ENCODE results near the gene NOXRED1.

The NOXRED1 gene

DNA sequence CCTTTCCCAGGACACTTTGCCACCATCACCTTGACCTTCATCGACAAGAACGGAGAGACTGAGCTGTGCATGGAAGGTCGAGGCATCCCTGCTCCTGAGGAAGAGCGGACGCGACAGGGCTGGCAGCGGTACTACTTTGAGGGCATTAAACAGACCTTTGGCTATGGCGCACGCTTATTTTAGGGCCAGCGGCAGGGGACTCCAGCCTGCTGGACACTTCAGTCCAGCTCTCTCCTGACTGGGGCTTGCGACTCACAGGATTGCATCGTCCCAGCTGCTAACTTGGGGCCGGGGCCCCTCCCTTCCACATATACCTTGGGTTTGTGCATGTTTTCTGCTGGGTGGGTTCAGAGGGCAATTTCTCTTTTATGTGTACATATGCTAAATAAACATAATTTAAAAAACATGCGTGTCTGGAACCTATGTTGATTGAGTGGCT is 45.8 kb upstream of the NOXRED1 start:
- TF ChIP-seq TAF1 (IDR thresholded peaks at IDR 0.05; ENCODE audit: low read depth) = no peak
- no peak for TF ChIP-seq FOXM1 (IDR thresholded peaks at IDR 0.05; ENCODE audit: borderline replicate concordance, low read depth)
- no peak for TF ChIP-seq REST (IDR thresholded peaks at IDR 0.05; ENCODE audit: low read depth)
- no peak for TF ChIP-seq TEAD4 (IDR thresholded peaks at IDR 0.05)
- no peak for TF ChIP-seq CREB1 (IDR thresholded peaks at IDR 0.05; ENCODE audit: low read depth)
- TF ChIP-seq TCF12 (IDR thresholded peaks at IDR 0.05; ENCODE audit: low read depth) = no peak
- TF ChIP-seq USF1 (IDR thresholded peaks at IDR 0.05) = no peak
- no peak for TF ChIP-seq RAD21 (IDR thresholded peaks at IDR 0.05; ENCODE audit: low read depth)
- TF ChIP-seq CEBPB (IDR thresholded peaks at IDR 0.05) = no peak
- no peak for TF ChIP-seq YY1 (IDR thresholded peaks at IDR 0.05; ENCODE audit: low read depth)
- no peak for TF ChIP-seq NFIC (IDR thresholded peaks at IDR 0.05)
- no peak for TF ChIP-seq MAX (IDR thresholded peaks at IDR 0.05)
- no peak for TF ChIP-seq EGR1 (IDR thresholded peaks at IDR 0.05)
- TF ChIP-seq ZBTB7A (IDR thresholded peaks at IDR 0.05; ENCODE audit: low read depth) = no peak
- no peak for TF ChIP-seq EP300 (IDR thresholded peaks at IDR 0.05; ENCODE audit: borderline replicate concordance)

GRCh38 chr14:77467801-77468200 is 44.5 kb upstream of the NOXRED1 start:
- TF ChIP-seq EGR1 (IDR thresholded peaks at IDR 0.05) (no peak), EP300 (IDR thresholded peaks at IDR 0.05; ENCODE audit: borderline replicate concordance) (no peak), REST (IDR thresholded peaks at IDR 0.05; ENCODE audit: low read depth) (no peak), ZBTB7A (IDR thresholded peaks at IDR 0.05; ENCODE audit: low read depth) (no peak), TEAD4 (IDR thresholded peaks at IDR 0.05) (no peak), TCF12 (IDR thresholded peaks at IDR 0.05; ENCODE audit: low read depth) (no peak), NFIC (IDR thresholded peaks at IDR 0.05) (no peak), RAD21 (IDR thresholded peaks at IDR 0.05; ENCODE audit: low read depth) (no peak), USF1 (IDR thresholded peaks at IDR 0.05) (no peak), MAX (IDR thresholded peaks at IDR 0.05) (no peak), CEBPB (IDR thresholded peaks at IDR 0.05) (no peak)

- no peak for TF ChIP-seq CEBPB (IDR thresholded peaks at IDR 0.05)
- TF ChIP-seq USF1 (IDR thresholded peaks at IDR 0.05) = no peak
- TF ChIP-seq RAD21 (IDR thresholded peaks at IDR 0.05; ENCODE audit: low read depth) = peak; percentile 67
- no peak for TF ChIP-seq TEAD4 (IDR thresholded peaks at IDR 0.05)
- TF ChIP-seq NFIC (IDR thresholded peaks at IDR 0.05) = no peak
- TF ChIP-seq REST (IDR thresholded peaks at IDR 0.05; ENCODE audit: low read depth) = no peak
- TF ChIP-seq CREB1 (IDR thresholded peaks at IDR 0.05; ENCODE audit: low read depth) = no peak
Observed at GRCh38 chr14:77459072-77459723, 35.9 kb upstream of the NOXRED1 start.

DNA sequence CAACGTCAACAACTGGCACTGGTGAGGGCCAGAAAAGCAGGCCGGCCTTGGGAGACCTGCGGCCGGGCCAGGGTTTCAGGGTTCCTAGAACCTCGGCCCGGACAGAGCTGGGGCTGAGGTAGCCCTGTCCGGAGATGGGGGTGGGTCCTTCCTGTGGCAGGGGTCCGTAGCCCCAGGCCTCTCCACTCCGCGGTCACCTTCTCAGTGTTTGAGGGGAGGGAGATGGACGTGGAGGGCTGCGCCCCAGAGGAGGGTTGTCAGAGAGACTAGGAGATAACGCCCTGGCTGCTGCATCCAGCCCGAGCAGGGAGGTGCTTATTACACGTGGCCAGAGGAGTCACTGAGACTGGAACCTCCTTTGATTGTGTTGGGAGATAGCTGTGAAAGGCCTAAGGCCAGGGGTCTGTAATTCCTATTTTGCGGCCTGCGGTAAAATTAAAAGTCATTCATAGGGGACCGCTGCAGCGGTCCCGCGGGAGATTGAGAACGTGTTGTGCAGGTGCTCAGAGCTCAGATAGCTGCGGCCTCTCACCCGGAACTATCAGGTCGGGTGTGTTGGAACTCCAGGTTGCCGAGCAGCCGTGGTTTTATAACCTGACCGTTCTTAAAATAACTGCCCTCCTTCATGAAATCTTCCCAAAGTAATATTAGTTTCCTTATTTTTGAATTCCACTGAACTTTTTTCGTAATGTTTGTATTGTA is 35.1 kb upstream of the NOXRED1 start:
- TF ChIP-seq CREB1 (IDR thresholded peaks at IDR 0.05; ENCODE audit: low read depth) (no peak), RAD21 (IDR thresholded peaks at IDR 0.05; ENCODE audit: low read depth) (no peak), ZBTB7A (IDR thresholded peaks at IDR 0.05; ENCODE audit: low read depth) (no peak), TAF1 (IDR thresholded peaks at IDR 0.05; ENCODE audit: low read depth) (no peak; the same call in 1 of the 2 replicates), TEAD4 (IDR thresholded peaks at IDR 0.05) (no peak), CEBPB (IDR thresholded peaks at IDR 0.05) (no peak), NFIC (IDR thresholded peaks at IDR 0.05) (no peak), TCF12 (IDR thresholded peaks at IDR 0.05; ENCODE audit: low read depth) (no peak), EP300 (IDR thresholded peaks at IDR 0.05; ENCODE audit: borderline replicate concordance) (no peak)
